HUES64 (cell line): ENCODE data around the gene GUK1.
"Not testable (repeated sequence)": the region's sequence is repeated elsewhere in the genome, so short reads cannot be mapped to it uniquely, and the experiment has no call there.

Source experiments
- H3K27ac ChIP-seq: 2 replicates; pipeline ENCODE4 v1.7.0; 2013; ENCODE audit warnings: low read depth, low read length, inconsistent platforms
- H3K27me3 ChIP-seq: 2 replicates; pipeline ENCODE4 v1.6.1; 2013; ENCODE audit warnings: mild to moderate bottlenecking, low read length; ENCODE audit not compliant: insufficient read depth
- H3K36me3 ChIP-seq: 2 replicates; pipeline ENCODE4 v1.6.1; 2013; ENCODE audit warnings: mild to moderate bottlenecking, low read length; ENCODE audit not compliant: insufficient read depth
- H3K4me1 ChIP-seq: 2 replicates; pipeline ENCODE4 v1.6.1; 2013; ENCODE audit warnings: mild to moderate bottlenecking, low read length, moderate library complexity; ENCODE audit not compliant: insufficient read depth
- H3K4me3 ChIP-seq: 2 replicates; pipeline ENCODE4 v1.5.1; 2013; ENCODE audit warnings: mild to moderate bottlenecking, low read length, moderate library complexity
- H3K9ac ChIP-seq: 2 replicates; pipeline ENCODE4 v1.6.1; 2013; ENCODE audit warnings: mild to moderate bottlenecking, low read depth, low read length
- H3K9me3 ChIP-seq: 2 replicates; pipeline ENCODE4 v1.6.1; 2013; ENCODE audit warnings: low read depth, low read length; ENCODE audit not compliant: insufficient read depth
- WGBS: fragments of 150-250, 120-280 bp; methylation state at CpG from one replicate; pipeline ENCODE4 v1.1.7; 2013; ENCODE audit warnings: missing lambda C conversion rate; 5-methylcytosine and 5-hydroxymethylcytosine counted together

Gene GUK1

GRCh38 chr1:228181645-228182034, 41.6 kb downstream of the GUK1 start:
- Histone ChIP-seq H3K9ac (no peak overlapping the region), H3K36me3 (no peaks in the 10 kb centered on the region; the same call in 1 of the 2 replicates), H3K27ac (no peak overlapping the region), H3K27me3 (no peaks in the 10 kb centered on the region), H3K9me3 (no peaks in the 10 kb centered on the region), H3K4me3 (no peak overlapping the region), H3K4me1 (no peaks in the 10 kb centered on the region)
- WGBS = 95% methylated on average over 9 of the region's 9 CpGs

DNA sequence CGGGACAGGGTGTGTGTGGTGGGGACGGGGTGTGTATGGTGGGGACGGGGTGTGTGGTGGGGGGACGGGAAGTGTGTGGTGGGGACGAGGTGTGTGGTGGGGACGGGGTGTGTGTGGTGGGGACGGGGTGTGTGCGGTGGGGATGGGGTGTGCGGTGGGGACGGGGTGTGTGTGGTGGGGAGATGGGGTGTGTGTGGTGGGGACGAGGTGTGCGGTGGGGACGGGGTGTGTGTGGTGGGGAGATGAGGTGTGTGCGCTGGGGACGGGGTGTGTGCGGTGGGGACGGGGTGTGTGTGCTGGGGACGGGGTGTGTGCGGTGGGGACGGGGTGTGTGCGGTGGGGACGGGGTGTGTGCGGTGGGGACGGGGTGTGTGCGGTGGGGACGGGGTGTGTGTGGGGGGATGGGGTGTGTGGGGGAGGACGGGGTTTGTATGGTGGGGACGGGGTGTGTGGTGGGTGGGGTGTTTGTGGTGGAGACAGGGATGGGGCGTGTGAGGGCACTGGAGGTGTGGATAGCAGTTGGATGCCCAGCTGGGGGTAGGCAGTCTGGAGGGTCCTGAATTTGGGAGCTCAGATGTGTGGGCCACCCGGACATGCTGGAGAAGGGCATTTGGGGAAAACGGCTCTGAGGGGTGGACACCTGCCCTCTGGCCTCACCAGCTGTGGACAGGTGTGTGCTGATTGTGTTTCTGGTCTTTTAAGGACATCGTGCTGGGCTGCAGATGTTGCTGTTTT, 42.4 kb downstream of the GUK1 start:
- Histone ChIP-seq H3K4me1 (no peaks in the 10 kb centered on the region), H3K9me3 (no peaks in the 10 kb centered on the region), H3K36me3 (no peaks in the 10 kb centered on the region), H3K27ac (no peak overlapping the region), H3K27me3 (no peaks in the 10 kb centered on the region), H3K4me3 (no peak overlapping the region), H3K9ac (no peak overlapping the region)
- WGBS = 94% methylated on average over 28 of the region's 32 CpGs

DNA sequence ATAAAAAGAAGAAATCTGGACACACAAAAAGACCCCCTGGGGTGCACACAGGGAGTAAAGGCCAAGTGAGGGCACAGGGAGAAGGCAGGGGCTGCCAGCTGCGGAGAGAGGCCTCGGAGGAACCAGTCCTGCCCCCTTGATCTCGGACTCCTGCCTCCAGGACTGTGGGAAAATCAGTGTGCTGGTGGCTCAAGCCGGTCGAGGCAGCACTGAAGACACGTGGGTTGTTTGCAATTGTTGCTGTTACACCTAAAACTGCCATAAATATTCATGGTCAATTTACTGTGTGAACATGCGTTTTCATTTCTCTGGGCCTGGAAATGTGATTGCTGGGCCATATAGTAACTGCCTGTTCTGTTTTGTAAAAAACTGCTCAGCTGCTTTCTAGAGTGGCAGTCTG, 44.1 kb downstream of the GUK1 start:
- Histone ChIP-seq H3K4me1 (no peaks in the 10 kb centered on the region), H3K36me3 (no peaks in the 10 kb centered on the region), H3K9ac (no peak overlapping the region), H3K27me3 (no peaks in the 10 kb centered on the region), H3K9me3 (no peaks in the 10 kb centered on the region), H3K4me3 (no peak overlapping the region), H3K27ac (no peak overlapping the region)
- 89% methylated on average over 7 of the region's 7 CpGs for WGBS

DNA sequence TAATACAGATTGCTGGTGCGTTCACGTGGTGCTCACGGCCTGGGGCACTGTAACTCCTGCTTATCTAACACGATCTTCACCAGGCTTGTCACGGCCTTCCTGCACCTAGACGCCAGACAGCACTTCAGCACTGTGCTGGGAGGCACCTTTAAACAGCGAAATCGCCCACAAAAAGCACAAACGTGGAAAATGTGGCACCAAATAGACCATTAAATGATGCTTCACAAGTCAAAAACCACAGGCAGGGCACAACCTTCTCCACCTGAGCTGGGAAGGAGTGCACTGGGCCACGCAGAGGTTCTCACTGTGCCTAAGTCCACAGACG, 45.5 kb downstream of the GUK1 start:
- no peak overlapping the region for H3K27ac ChIP-seq
- H3K9ac ChIP-seq = no peak overlapping the region
- H3K4me3 ChIP-seq = no peak overlapping the region
- no peaks in the 10 kb centered on the region for H3K9me3 ChIP-seq
- 84% methylated on average over 11 of the region's 11 CpGs for WGBS
- no peaks in the 10 kb centered on the region for H3K36me3 ChIP-seq
- no peaks in the 10 kb centered on the region for H3K27me3 ChIP-seq
- no peaks in the 10 kb centered on the region for H3K4me1 ChIP-seq

- H3K9me3 ChIP-seq, H3K9ac ChIP-seq, H3K27ac ChIP-seq, H3K4me3 ChIP-seq, H3K4me1 ChIP-seq, H3K27me3 ChIP-seq, H3K36me3 ChIP-seq: not testable (repeated sequence)
- 90% methylated on average over 2 of the region's 2 CpGs for WGBS
Observed at GRCh38 chr1:228188249-228188648, 48.2 kb downstream of the GUK1 start.

GRCh38 chr1:228190182-228190581, 50.1 kb downstream of the GUK1 start:
- Histone ChIP-seq H3K4me3 (no peak overlapping the region), H3K27me3 (no peaks in the 10 kb centered on the region), H3K9ac (no peak overlapping the region), H3K36me3 (no peaks in the 10 kb centered on the region), H3K9me3 (no peaks in the 10 kb centered on the region), H3K4me1 (no peaks in the 10 kb centered on the region), H3K27ac (no peak overlapping the region)
- 92% methylated on average over 14 of the region's 14 CpGs for WGBS

GRCh38 chr1:228190778-228191177, 50.7 kb downstream of the GUK1 start:
- H3K4me1 ChIP-seq = no peaks in the 10 kb centered on the region
- 88% methylated on average over 5 of the region's 5 CpGs for WGBS
- no peaks in the 10 kb centered on the region for H3K36me3 ChIP-seq
- no peak overlapping the region for H3K9ac ChIP-seq
- H3K27ac ChIP-seq = no peak overlapping the region
- H3K9me3 ChIP-seq = no peaks in the 10 kb centered on the region
- H3K27me3 ChIP-seq = no peaks in the 10 kb centered on the region
- H3K4me3 ChIP-seq = no peak overlapping the region

DNA sequence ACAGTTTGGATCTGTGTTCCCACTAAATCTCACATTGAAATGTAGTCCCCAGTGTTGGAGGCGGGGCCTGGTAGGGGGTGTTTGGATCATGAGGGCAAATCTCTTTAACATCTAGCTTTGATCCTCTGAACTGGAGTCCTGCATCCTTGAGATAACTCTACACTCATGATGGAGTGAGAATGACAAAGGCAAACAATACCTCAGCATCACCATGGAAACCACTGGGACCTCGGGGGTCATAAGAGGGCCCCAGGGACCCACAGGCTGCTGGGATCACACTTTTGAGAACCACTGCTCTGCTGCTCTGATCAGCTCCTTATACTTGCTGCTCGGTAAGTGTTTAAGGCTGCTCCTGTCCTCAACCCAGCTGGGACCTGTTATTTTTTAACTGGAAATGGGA, 54.4 kb downstream of the GUK1 start:
- no peak overlapping the region for H3K27ac ChIP-seq
- no peak overlapping the region for H3K9ac ChIP-seq
- no peaks in the 10 kb centered on the region for H3K4me1 ChIP-seq
- no peaks in the 10 kb centered on the region for H3K36me3 ChIP-seq
- H3K27me3 ChIP-seq = no peaks in the 10 kb centered on the region
- peaks cover 18% of the 10 kb centered on the region for H3K9me3 ChIP-seq
- 81% methylated on average over 2 of the region's 3 CpGs for WGBS
- H3K4me3 ChIP-seq = no peak overlapping the region

- Histone ChIP-seq H3K9me3 (peaks cover 24% of the 10 kb centered on the region), H3K4me3 (no peak overlapping the region), H3K27ac (no peak overlapping the region), H3K9ac (no peak overlapping the region), H3K36me3 (no peaks in the 10 kb centered on the region), H3K4me1 (no peaks in the 10 kb centered on the region), H3K27me3 (no peaks in the 10 kb centered on the region)
- 90% methylated on average over 8 of the region's 8 CpGs for WGBS
Observed at GRCh38 chr1:228194921-228195812, 55.1 kb downstream of the GUK1 start.

GRCh38 chr1:228197555-228198147, 57.6 kb downstream of the GUK1 start:
- Histone ChIP-seq H3K9ac (no peak overlapping the region), H3K36me3 (no peaks in the 10 kb centered on the region), H3K4me3 (no peak overlapping the region), H3K27me3 (no peaks in the 10 kb centered on the region), H3K27ac (no peak overlapping the region), H3K4me1 (no peaks in the 10 kb centered on the region), H3K9me3 (peaks cover 24% of the 10 kb centered on the region)
- 91% methylated on average over 4 of the region's 4 CpGs for WGBS
